ENCODE measurements around the gene HCRTR1.

Gene HCRTR1

DNA sequence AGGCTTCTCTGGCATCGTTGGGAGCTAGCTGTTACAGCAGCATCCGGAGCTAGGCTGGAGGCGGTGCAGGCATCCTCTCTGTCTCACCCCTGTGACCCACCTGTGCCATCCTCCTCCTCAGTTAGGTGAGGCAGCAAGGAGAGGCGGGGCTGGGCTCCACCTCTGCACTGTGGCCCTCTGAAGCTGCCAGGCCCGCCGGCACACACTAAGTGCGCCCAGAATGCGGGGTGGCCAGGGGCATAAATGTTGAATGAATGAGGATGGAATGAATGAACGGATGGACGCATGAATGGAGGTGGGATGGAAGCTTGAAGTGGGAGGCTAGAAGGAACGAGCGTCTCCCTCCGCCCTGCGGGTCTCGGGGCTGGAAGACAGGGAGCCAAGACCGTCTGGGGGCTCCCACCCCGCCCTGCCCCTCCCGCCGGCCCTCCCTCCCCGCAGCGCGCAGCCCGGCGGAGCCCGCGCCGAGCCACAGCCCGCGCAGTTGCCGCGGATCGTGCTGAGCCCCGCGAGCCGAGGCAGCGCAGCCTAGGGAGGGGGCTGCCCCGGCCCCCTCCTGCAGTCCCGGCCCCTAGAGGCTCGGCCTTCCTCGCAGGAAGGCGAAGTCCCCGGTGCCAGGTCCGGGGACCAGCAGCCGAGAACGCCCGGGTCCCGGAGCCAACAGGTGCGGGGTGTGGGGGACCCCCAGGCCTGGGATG is at the start of gene HCRTR1:
Gene HCRTR1, plus strand, starts transcription at position 472 of the 698 bp plus-strand sequence. CDS start 1,504 bp downstream, outside the sequence.
- no peak for TF ChIP-seq CTCF (IDR thresholded peaks at IDR 0.05; ENCODE audit: low read depth, low read length, missing control alignments)
- DNase-seq (ENCODE audit: low read depth) = no peak
- in situ Hi-C loops (cut with HindIII; ENCODE audit: low sequenced_read_pairs) = no loop called here
- peak within 1 kb of the TSS; percentile 47 for H3K4me3 ChIP-seq (ENCODE audit: low read depth, low read length)

DNA sequence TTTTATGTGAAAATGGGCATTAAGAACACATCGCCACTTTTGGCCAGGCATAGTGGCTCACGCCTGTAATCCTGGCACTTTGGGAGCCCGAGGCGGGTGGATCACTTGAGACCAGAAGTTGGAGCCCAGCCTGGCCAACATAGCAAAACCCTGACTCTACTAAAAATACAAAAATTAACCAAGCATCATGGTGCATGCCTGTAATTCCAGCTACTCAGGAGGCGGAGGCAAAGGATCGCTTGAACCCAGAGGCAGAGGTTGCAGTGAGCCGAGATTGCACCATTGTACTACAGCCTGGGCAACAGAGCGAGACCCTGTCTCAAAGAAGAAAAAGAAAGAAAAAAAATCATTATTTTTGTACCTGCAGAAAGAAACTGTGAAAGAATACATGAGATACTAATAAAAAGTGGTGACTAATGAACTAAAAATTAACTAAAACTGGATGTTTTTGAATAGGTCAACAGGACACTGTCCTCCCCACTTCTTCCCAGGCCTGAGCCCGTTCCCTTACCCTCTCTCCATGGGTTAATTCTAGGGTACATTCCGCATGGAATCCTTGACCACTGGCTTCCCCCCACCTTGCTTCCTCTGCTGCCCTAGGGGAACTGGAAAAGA is 49.4 kb upstream of the HCRTR1 start:
- no peak for TF ChIP-seq CTCF (IDR thresholded peaks at IDR 0.05; ENCODE audit: low read depth, low read length, missing control alignments)
- H3K4me3 ChIP-seq (ENCODE audit: low read depth, low read length) = no peak overlapping the region
- no peak for DNase-seq (ENCODE audit: low read depth)
- in situ Hi-C loops (cut with HindIII; ENCODE audit: low sequenced_read_pairs) = no loop called here

DNA sequence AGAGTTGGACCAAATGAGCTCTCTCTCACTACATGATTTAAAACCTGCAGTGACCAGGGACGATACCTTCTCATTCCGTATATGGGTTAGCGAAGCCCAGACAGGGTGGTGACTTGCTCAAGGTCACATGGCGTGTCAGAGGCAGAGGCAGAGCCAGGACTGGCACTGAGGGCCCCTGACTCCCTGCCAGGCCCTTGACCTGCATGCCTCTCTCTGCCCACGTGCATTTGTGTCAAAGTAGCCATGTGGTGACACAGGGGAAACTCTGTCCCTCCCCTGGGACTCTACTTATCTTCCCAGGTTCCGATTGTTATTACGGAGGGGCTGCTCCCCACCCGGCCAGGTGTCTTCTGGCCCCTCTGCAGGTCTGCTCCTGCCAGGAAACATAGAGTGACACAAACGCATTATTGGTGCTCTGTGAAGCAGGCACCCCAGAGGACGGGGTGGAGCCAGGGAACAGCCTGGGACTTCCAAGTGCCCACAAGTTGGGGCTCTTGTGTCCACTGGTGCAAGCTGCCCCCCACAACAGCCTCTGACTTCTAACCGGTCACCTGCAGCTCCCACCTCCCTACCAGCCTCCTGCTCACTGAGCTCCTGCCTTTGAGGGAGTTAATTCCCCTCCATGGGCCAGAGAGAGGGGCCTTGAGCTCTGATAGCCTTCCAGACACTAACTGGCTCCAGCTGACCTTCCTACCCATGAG is 48.4 kb upstream of the HCRTR1 start:
- in situ Hi-C loops (cut with HindIII; ENCODE audit: low sequenced_read_pairs) = no loop called here
- no peak for TF ChIP-seq CTCF (IDR thresholded peaks at IDR 0.05; ENCODE audit: low read depth, low read length, missing control alignments)
- DNase-seq (ENCODE audit: low read depth) = no peak
- H3K4me3 ChIP-seq (ENCODE audit: low read depth, low read length) = no peak overlapping the region

DNA sequence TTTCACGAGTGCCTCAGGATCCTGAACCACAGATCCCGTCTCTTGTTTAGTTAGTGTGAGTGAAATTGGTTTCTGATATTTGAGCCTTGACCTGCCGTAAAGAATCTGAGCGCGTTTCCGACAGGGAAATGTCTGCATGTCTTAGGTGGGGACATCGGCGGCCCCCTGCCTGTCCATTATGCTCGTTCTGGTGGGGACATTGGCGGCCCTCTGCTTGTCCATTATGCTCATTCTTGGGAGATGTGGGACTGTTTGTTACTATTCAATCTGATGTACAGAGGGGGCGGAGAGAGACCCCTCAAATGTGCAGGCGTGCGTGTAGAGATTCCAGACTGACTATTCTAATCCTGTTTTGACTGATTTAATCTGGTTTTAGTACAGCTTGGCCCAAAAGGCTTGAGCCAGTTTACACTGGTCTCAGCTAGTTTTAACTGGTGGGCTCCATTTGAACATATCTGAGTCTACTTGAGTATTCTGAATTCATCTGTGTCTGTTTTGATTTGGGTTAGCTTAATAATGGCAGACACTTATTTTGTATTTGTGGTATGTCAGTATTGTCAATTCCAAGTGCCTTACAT is 47.8 kb upstream of the HCRTR1 start:
- in situ Hi-C loops (cut with HindIII; ENCODE audit: low sequenced_read_pairs) = no loop called here
- no peak overlapping the region for H3K4me3 ChIP-seq (ENCODE audit: low read depth, low read length)
- no peak for DNase-seq (ENCODE audit: low read depth)
- no peak for TF ChIP-seq CTCF (IDR thresholded peaks at IDR 0.05; ENCODE audit: low read depth, low read length, missing control alignments)

GRCh38 chr1:31570228-31570627 is 47.3 kb upstream of the HCRTR1 start:
- H3K4me3 ChIP-seq (ENCODE audit: low read depth, low read length) = no peak overlapping the region
- TF ChIP-seq CTCF (IDR thresholded peaks at IDR 0.05; ENCODE audit: low read depth, low read length, missing control alignments) = no peak
- in situ Hi-C loops (cut with HindIII; ENCODE audit: low sequenced_read_pairs) = no loop called here
- DNase-seq (ENCODE audit: low read depth) = no peak

DNA sequence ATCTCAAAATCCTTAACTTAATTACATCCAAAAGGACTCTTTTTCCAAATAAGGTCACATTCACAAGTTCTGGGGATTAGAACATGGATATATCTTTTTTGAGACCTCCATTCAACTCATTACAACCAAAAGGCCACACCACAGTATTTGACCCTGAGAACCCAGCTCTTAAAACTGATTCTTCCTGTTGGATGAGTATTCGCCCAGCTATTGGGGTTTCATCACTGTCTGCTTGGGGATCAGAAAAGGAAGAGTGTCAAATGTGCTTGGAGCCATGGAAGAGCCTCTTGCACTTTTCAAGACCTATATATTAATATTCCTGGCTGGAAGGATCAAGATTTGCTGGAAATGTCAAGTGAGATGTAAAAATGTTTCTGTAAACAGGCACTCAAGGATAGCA is 46.6 kb upstream of the HCRTR1 start:
- DNase-seq (ENCODE audit: low read depth) = no peak
- TF ChIP-seq CTCF (IDR thresholded peaks at IDR 0.05; ENCODE audit: low read depth, low read length, missing control alignments) = no peak
- no peak overlapping the region for H3K4me3 ChIP-seq (ENCODE audit: low read depth, low read length)
- in situ Hi-C loops (cut with HindIII; ENCODE audit: low sequenced_read_pairs) = no loop called here

All from astrocyte of the cerebellum (primary cell).